WTC11 (cell line): ENCODE measurements around the gene DCAF5.

Source experiments
- CREB1 ChIP-seq: sonication (generic); formaldehyde crosslinking; IDR thresholded peaks from 2 replicates; pipeline ENCODE4 v1.8.0; 2023; ENCODE audit warnings: mild to moderate bottlenecking, missing genetic modification reagents
- E2F4 ChIP-seq: sonication (generic); formaldehyde crosslinking; IDR thresholded peaks from 2 replicates; pipeline ENCODE4 v1.8.1; 2022; ENCODE audit warnings: low read depth, mild to moderate bottlenecking, moderate library complexity, missing genetic modification reagents, borderline replicate concordance
- FOXJ3 ChIP-seq: sonication (generic); formaldehyde crosslinking; IDR thresholded peaks from 2 replicates; pipeline ENCODE4 v1.9.0; 2021; ENCODE audit warnings: missing genetic modification reagents, mild to moderate bottlenecking, borderline replicate concordance
- GABPB1 ChIP-seq: sonication (generic); formaldehyde crosslinking; IDR thresholded peaks from 2 replicates; pipeline ENCODE4 v1.8.1; 2023; ENCODE audit warnings: mild to moderate bottlenecking, missing genetic modification reagents
- IRF1 ChIP-seq: sonication (generic); formaldehyde crosslinking; IDR thresholded peaks from 2 replicates; pipeline ENCODE4 v1.8.0; 2023; ENCODE audit warnings: missing genetic modification reagents
- NFE2L1 ChIP-seq: sonication (generic); formaldehyde crosslinking; IDR thresholded peaks from 2 replicates; pipeline ENCODE4 v1.8.1; 2023; ENCODE audit warnings: missing genetic modification reagents
- NR2C2 ChIP-seq: sonication (generic); formaldehyde crosslinking; IDR thresholded peaks from 2 replicates; pipeline ENCODE4 v1.8.0; 2022; ENCODE audit warnings: mild to moderate bottlenecking, missing genetic modification reagents
- NR3C1 ChIP-seq: sonication (generic); formaldehyde crosslinking; conservative IDR thresholded peaks from 2 replicates; pipeline ENCODE4 v1.8.1; 2023; ENCODE audit warnings: low read depth, mild to moderate bottlenecking, missing genetic modification reagents
- TF ChIP-seq, protein P1 (sequence below): fragments of 200-600 bp; IDR thresholded peaks from 2 replicates; pipeline ENCODE4 v1.8.0; 2022; ENCODE audit warnings: antibody characterized with exemption
- TF ChIP-seq, protein P2 (sequence below): sonication (generic); formaldehyde crosslinking; IDR thresholded peaks from 2 replicates; pipeline ENCODE4 v1.8.0; 2022; ENCODE audit warnings: missing genetic modification reagents
- TF ChIP-seq, protein P3 (sequence below): sonication (generic); formaldehyde crosslinking; IDR thresholded peaks from 2 replicates; pipeline ENCODE4 v1.8.1; 2023; ENCODE audit warnings: mild to moderate bottlenecking, missing genetic modification reagents, moderate library complexity
- TF ChIP-seq, protein P4 (sequence below): sonication (generic); formaldehyde crosslinking; IDR thresholded peaks from 2 replicates; pipeline ENCODE4 v1.8.0; 2022; ENCODE audit warnings: mild to moderate bottlenecking, missing genetic modification reagents
- TF ChIP-seq, protein P5 (sequence below): sonication (generic); formaldehyde crosslinking; IDR thresholded peaks from 2 replicates; pipeline ENCODE4 v1.8.0; 2023; ENCODE audit warnings: mild to moderate bottlenecking, missing genetic modification reagents
- TF ChIP-seq, protein P6 (sequence below): sonication (generic); formaldehyde crosslinking; IDR thresholded peaks from 2 replicates; pipeline ENCODE4 v1.8.1; 2022; ENCODE audit warnings: low read depth, missing genetic modification reagents, borderline replicate concordance

DNA sequence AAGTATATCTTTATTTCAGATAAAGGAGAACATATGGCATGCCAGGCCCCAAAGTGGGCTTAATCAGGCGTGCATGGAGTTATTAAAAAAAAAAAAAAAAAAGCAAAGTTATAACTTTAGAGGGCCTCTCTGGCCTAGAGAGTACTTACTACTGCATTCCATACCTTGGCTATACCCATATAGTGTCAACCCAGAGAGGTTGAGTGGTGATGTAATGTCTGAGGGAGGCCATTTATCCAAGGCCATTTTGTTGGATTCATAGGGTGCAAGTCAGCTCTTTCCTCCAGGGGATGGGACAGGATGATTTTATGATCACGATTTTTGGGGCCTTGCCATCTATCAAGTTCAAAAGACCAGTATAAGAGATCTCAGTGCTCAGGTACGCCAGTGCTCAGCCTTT is 66.4 kb downstream of the DCAF5 start:
- TF ChIP-seq, protein P1, sequence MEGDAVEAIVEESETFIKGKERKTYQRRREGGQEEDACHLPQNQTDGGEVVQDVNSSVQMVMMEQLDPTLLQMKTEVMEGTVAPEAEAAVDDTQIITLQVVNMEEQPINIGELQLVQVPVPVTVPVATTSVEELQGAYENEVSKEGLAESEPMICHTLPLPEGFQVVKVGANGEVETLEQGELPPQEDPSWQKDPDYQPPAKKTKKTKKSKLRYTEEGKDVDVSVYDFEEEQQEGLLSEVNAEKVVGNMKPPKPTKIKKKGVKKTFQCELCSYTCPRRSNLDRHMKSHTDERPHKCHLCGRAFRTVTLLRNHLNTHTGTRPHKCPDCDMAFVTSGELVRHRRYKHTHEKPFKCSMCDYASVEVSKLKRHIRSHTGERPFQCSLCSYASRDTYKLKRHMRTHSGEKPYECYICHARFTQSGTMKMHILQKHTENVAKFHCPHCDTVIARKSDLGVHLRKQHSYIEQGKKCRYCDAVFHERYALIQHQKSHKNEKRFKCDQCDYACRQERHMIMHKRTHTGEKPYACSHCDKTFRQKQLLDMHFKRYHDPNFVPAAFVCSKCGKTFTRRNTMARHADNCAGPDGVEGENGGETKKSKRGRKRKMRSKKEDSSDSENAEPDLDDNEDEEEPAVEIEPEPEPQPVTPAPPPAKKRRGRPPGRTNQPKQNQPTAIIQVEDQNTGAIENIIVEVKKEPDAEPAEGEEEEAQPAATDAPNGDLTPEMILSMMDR, result no peak
- TF ChIP-seq GABPB1 (CRISPR knock-in tag), result no peak
- no peak for TF ChIP-seq NR2C2 (CRISPR knock-in tag)
- TF ChIP-seq NFE2L1 (CRISPR knock-in tag), result no peak
- no peak for TF ChIP-seq NR3C1 (CRISPR knock-in tag)
- TF ChIP-seq, protein P2, sequence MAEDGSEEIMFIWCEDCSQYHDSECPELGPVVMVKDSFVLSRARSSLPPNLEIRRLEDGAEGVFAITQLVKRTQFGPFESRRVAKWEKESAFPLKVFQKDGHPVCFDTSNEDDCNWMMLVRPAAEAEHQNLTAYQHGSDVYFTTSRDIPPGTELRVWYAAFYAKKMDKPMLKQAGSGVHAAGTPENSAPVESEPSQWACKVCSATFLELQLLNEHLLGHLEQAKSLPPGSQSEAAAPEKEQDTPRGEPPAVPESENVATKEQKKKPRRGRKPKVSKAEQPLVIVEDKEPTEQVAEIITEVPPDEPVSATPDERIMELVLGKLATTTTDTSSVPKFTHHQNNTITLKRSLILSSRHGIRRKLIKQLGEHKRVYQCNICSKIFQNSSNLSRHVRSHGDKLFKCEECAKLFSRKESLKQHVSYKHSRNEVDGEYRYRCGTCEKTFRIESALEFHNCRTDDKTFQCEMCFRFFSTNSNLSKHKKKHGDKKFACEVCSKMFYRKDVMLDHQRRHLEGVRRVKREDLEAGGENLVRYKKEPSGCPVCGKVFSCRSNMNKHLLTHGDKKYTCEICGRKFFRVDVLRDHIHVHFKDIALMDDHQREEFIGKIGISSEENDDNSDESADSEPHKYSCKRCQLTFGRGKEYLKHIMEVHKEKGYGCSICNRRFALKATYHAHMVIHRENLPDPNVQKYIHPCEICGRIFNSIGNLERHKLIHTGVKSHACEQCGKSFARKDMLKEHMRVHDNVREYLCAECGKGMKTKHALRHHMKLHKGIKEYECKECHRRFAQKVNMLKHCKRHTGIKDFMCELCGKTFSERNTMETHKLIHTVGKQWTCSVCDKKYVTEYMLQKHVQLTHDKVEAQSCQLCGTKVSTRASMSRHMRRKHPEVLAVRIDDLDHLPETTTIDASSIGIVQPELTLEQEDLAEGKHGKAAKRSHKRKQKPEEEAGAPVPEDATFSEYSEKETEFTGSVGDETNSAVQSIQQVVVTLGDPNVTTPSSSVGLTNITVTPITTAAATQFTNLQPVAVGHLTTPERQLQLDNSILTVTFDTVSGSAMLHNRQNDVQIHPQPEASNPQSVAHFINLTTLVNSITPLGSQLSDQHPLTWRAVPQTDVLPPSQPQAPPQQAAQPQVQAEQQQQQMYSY (CRISPR knock-in tag), result no peak
- TF ChIP-seq FOXJ3, result no peak
- TF ChIP-seq, protein P3, sequence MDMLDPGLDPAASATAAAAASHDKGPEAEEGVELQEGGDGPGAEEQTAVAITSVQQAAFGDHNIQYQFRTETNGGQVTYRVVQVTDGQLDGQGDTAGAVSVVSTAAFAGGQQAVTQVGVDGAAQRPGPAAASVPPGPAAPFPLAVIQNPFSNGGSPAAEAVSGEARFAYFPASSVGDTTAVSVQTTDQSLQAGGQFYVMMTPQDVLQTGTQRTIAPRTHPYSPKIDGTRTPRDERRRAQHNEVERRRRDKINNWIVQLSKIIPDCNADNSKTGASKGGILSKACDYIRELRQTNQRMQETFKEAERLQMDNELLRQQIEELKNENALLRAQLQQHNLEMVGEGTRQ, result no peak
- no peak for TF ChIP-seq IRF1 (CRISPR knock-in tag)
- TF ChIP-seq E2F4, result no peak
- no peak for TF ChIP-seq CREB1
- TF ChIP-seq, protein P4, sequence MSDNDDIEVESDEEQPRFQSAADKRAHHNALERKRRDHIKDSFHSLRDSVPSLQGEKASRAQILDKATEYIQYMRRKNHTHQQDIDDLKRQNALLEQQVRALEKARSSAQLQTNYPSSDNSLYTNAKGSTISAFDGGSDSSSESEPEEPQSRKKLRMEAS, result no peak
- TF ChIP-seq, protein P5, sequence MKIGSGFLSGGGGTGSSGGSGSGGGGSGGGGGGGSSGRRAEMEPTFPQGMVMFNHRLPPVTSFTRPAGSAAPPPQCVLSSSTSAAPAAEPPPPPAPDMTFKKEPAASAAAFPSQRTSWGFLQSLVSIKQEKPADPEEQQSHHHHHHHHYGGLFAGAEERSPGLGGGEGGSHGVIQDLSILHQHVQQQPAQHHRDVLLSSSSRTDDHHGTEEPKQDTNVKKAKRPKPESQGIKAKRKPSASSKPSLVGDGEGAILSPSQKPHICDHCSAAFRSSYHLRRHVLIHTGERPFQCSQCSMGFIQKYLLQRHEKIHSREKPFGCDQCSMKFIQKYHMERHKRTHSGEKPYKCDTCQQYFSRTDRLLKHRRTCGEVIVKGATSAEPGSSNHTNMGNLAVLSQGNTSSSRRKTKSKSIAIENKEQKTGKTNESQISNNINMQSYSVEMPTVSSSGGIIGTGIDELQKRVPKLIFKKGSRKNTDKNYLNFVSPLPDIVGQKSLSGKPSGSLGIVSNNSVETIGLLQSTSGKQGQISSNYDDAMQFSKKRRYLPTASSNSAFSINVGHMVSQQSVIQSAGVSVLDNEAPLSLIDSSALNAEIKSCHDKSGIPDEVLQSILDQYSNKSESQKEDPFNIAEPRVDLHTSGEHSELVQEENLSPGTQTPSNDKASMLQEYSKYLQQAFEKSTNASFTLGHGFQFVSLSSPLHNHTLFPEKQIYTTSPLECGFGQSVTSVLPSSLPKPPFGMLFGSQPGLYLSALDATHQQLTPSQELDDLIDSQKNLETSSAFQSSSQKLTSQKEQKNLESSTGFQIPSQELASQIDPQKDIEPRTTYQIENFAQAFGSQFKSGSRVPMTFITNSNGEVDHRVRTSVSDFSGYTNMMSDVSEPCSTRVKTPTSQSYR (CRISPR knock-in tag), result no peak
- TF ChIP-seq, protein P6, sequence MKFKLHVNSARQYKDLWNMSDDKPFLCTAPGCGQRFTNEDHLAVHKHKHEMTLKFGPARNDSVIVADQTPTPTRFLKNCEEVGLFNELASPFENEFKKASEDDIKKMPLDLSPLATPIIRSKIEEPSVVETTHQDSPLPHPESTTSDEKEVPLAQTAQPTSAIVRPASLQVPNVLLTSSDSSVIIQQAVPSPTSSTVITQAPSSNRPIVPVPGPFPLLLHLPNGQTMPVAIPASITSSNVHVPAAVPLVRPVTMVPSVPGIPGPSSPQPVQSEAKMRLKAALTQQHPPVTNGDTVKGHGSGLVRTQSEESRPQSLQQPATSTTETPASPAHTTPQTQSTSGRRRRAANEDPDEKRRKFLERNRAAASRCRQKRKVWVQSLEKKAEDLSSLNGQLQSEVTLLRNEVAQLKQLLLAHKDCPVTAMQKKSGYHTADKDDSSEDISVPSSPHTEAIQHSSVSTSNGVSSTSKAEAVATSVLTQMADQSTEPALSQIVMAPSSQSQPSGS (CRISPR knock-in tag), result no peak
